GM23248 (cell line): Measurements from ENCODE around the gene FCGBP. TPM values are rescaled to one million over a fixed set of nuclear protein-coding genes. Genes with fewer than 3 reads are reported as not detected.

ENCODE experiments used
- polyA plus RNA-seq: library from polyadenylated mRNA; unstranded; fragments of >200 nt; fragmentation: Nextera tagmentation; extraction: Ambion mirVana; gene quantifications from 2 replicates; pipeline ENCODE4 v1.2.1, GENCODE V29; 2016
- total RNA-seq: library from RNA; depleted of rRNA; stranded (reverse); fragments of >200 nt; shearing (Covaris generic); gene quantifications from 2 replicates; pipeline ENCODE4 v1.2.3, GENCODE V29; 2014; rRNA removed

FCGBP gene
- total and polyA plus RNA-seq, 2 experiments from 2014 or later, result not detected

Other genes starting within 250 kb of the FCGBP start
- not detected in 2 replicates for gene LGALS14, start 230.2 kb downstream of the FCGBP start, total RNA-seq
- gene LGALS14, start 230.2 kb downstream of the FCGBP start, polyA plus RNA-seq, result not detected in 2 replicates
- gene CLC, start 196.6 kb downstream of the FCGBP start, total RNA-seq, result not detected in 2 replicates
- not detected in 2 replicates for gene CLC, start 196.6 kb downstream of the FCGBP start, polyA plus RNA-seq
- not detected in 2 replicates for gene LEUTX, start 155.8 kb downstream of the FCGBP start, total RNA-seq
- gene LEUTX, start 155.8 kb downstream of the FCGBP start, polyA plus RNA-seq, result not detected in 2 replicates
- gene DYRK1B, start 100.5 kb downstream of the FCGBP start, total RNA-seq, result 9.4 and 11.1 TPM in 2 replicates
- 14.9 and 15.0 TPM in 2 replicates for gene DYRK1B, start 100.5 kb downstream of the FCGBP start, polyA plus RNA-seq
- 59.3 and 66.9 TPM in 2 replicates for gene FBL, start 88.3 kb downstream of the FCGBP start, total RNA-seq
- gene FBL, start 88.3 kb downstream of the FCGBP start, polyA plus RNA-seq, result 61.1 and 63.9 TPM in 2 replicates
- 94.8 and 137 TPM in 2 replicates for gene PSMC4, start 36.5 kb upstream of the FCGBP start, total RNA-seq
- 112 and 113 TPM in 2 replicates for gene PSMC4, start 36.5 kb upstream of the FCGBP start, polyA plus RNA-seq
- gene ZNF546, start 62.4 kb upstream of the FCGBP start, total RNA-seq, result 1.4 and 6.1 TPM in 2 replicates
- 1.2 and 2.1 TPM in 2 replicates for gene ZNF546, start 62.4 kb upstream of the FCGBP start, polyA plus RNA-seq
- 5.1 and 12.0 TPM in 2 replicates for gene ZNF780B, start 121.6 kb upstream of the FCGBP start, total RNA-seq
- 2.9 and 3.3 TPM in 2 replicates for gene ZNF780B, start 121.6 kb upstream of the FCGBP start, polyA plus RNA-seq
- 6.1 and 7.2 TPM in 2 replicates for gene ZNF780A, start 156.3 kb upstream of the FCGBP start, total RNA-seq
- 3.6 and 3.9 TPM in 2 replicates for gene ZNF780A, start 156.3 kb upstream of the FCGBP start, polyA plus RNA-seq